ENCODE results near the gene PRICKLE4. TPM values are rescaled to one million over a fixed set of nuclear protein-coding genes. Genes with fewer than 3 reads are reported as not detected.
A peak's percentile ranks its signal among the peaks of the same experiment; 100 is the strongest.

PRICKLE4 gene
- total RNA-seq, 1 experiment from 2014 or later = 2.9 TPM

- TF ChIP-seq REST (IDR thresholded peaks at IDR 0.05; ENCODE audit: low read depth) (no peak), POLR2AphosphoS5 (IDR thresholded peaks at IDR 0.05; ENCODE audit: low read depth, low read length) (no peak)
Measured at GRCh38 chr6:41758641-41759035, 21.9 kb upstream of the PRICKLE4 start (continued).

GRCh38 chr6:41759106-41759904 lies 21.3 kb upstream of the PRICKLE4 start:
- ChIA-PET RAD21 (ENCODE audit: low non-redundant PET in 1 of 2, low total read pairs in 2 of 2, uncharacterized antibody in 2 of 2, unreplicated experiment in 2 of 2) (no interaction called here), POLR2A (no interaction called here), CTCF (no interaction called here)
- BruUV-seq (replicated peaks) = no TSS peak
- H3K9me3 ChIP-seq (ENCODE audit: control insufficient read depth in 1 of 2, insufficient read depth in 1 of 2, low read depth in 1 of 2, low read length in 2 of 2) = no peaks in the 10 kb centered on the region
- H3K4me3 ChIP-seq (replicated peaks in 1 of 2; ENCODE audit: low read depth in 1 of 2, low read length in 2 of 2) = no peak overlapping the region
- no peak overlapping the region for H2AFZ ChIP-seq (ENCODE audit: low read depth, low read length, poor library complexity, severe bottlenecking)
- no peaks in the 10 kb centered on the region for H3K9me2 ChIP-seq (ENCODE audit: insufficient read depth)
- H3K36me3 ChIP-seq (ENCODE audit: control insufficient read depth in 1 of 2, insufficient read depth in 2 of 2, low read length in 2 of 2) = no peaks in the 10 kb centered on the region
- TF ChIP-seq ZNF274 (IDR thresholded peaks at IDR 0.05; ENCODE audit: low read depth, low read length) (no peak), ATF3 (IDR thresholded peaks at IDR 0.05) (no peak), RAD21 (IDR thresholded peaks at IDR 0.05; ENCODE audit: low read depth) (no peak), YY1 (IDR thresholded peaks at IDR 0.05; ENCODE audit: extremely low read depth, insufficient replicate concordance, low read depth, low read length) (no peak), ZFX (IDR thresholded peaks at IDR 0.05) (no peak), CTCF (IDR thresholded peaks at IDR 0.05 in 2 of 3, conservative IDR thresholded peaks at IDR 0.05 in 1 of 3; ENCODE audit: borderline replicate concordance in 1 of 3, insufficient read depth in 1 of 3, low read depth in 2 of 3, low read length in 2 of 3) (no peak), ZBTB33 (IDR thresholded peaks at IDR 0.05; ENCODE audit: extremely low read depth, insufficient replicate concordance, low read length) (no peak), EZH2 (IDR thresholded peaks at IDR 0.05) (no peak), ELF1 (IDR thresholded peaks at IDR 0.05; ENCODE audit: borderline replicate concordance, low read depth) (no peak)
- H3K4me2 ChIP-seq (ENCODE audit: low read length) = no peak overlapping the region
- peaks cover 0 to 3% of the 10 kb centered on the region in 2 experiments; a peak in 1 of 4 replicates for H3K4me1 ChIP-seq (ENCODE audit: control insufficient read depth in 1 of 2, insufficient read depth in 2 of 2, low read length in 2 of 2)
- DNase-seq (ENCODE audit: low read depth, low spot score) (no peak), ATAC-seq (0 out of 2 replicates have a peak, but pooled peaks have one; percentile 11)
- intact Hi-C loops (cut with micrococcal nuclease) = no loop called here
- H3K27me3 ChIP-seq (ENCODE audit: insufficient read depth, low read length) = no peaks in the 10 kb centered on the region
- no peak overlapping the region for H3K9ac ChIP-seq (ENCODE audit: low read length)
- no peaks in the 10 kb centered on the region for H3K79me2 ChIP-seq (ENCODE audit: insufficient read depth, low read length)
- H3K27ac ChIP-seq (ENCODE audit: low read depth, low read length) = no peak overlapping the region
- H4K20me1 ChIP-seq (ENCODE audit: insufficient read depth) = no peaks in the 10 kb centered on the region

All from HCT116 (cell line).